Measurements from ENCODE around the gene TBL1X.

Gene TBL1X

DNA sequence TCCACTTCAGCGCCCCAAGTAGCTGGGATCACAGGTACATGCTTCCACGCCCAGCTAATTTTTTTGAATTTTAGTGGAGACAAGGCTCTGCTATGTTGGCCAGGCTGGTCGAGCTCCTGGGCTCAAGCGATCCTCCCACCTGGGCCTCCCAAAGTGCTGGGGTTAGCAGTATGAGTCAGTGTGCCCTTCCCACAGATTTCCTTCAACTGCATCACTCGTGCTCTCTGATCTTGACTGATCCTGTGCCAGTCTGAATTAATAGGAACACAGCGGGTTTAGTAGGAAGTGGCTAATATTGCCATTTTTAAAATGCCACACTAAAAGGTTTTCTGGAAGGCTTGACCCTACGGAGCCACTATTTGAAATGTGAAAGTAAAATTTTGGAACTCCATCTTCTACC is 317.1 kb downstream of the TBL1X start:
- DNase-seq = no peak

DNA sequence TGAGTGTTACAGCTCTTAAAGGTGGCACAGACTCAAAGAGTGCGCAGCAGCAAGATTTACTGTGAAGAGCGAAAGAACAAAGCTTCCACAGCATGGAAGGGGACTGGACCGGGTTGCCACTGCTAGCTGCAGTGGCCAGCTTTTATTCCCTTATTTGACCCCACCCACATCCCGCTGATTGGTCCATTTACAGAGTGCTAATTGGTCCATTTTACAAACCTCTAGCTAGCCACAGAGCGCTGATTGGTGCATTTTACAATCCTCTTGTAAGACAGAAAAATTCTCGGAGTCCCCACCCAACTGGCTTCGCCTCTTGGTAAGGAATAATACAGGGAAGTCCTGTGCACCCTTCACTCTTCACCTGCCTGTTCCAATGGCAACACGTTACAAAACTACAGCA is 319.5 kb downstream of the TBL1X start:
- DNase-seq = no peak

DNA sequence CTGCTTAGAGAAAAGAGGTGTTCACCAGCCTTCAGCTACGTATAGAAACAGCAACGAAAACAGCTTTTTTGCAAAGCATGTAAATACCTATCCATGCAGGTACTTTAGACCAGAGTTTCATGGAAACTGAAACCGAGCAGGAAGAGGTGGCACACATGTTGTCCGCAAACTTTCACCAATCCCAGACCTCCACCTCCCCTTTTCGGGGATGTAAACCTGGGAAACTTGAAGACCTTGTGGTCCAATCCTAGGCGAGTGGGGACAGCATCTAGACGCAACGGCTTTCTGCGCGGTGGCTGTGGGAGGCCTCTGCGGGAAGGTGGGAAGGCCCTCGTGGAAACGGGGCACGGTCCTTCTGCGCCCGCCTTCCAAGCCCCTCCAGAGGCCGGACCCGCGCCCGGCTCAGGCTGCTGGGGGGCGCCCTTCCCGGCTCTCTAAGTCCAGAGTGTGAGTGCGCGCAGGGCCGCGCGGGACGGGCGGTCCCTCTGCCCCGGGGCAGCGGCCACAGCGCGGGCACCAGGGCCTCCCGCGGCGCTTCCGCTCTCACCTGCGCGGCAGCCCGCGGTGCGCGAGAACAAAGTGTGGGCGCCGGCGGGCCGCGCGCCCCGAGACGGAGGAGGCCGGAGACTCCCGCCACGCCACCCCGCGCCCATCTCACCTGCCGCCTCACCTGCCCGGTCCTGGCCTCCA is 320.5 kb downstream of the TBL1X start:
- no peak for DNase-seq

DNA sequence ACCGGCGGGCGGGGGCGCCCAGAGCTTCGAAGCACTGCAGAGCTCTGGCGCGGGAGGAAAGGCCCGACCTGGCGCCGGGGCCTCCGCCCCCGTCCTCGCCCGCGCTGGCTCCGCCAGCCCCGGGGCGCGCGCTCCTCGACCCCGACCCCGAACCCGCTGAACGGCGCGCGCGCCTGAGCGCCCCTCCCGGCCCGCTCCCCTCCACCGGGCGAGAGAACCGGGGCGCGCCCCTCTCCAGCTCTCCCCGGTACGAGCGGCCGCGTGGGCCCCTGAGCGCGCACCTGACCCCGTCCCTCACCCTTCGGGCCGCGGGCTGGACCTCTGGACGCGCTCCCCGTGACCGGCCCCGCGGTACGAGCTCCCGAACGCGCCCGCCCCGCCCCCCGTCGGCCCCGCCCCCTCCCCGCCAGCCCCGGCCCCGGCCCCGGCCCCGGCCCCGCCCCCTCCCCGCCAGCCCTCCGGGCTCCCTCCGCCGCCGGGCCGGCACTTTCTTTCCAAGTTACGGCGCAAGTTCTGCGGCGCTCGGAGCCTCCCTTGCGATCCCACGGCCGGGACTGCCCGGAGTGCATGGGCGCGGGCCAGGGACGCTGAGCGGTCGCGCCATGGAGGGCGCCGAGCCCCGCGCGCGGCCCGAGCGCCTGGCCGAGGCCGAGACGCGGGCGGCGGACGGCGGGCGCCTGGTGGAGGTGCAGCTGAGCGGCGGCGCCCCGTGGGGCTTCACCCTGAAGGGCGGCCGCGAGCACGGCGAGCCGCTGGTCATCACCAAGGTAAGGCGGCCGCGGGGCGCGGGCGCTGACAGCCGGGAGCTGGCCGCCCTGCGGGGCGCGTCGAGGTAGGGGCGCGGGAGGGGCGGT is 321.3 kb downstream of the TBL1X start, which contains the start of gene SHROOM2:
Gene SHROOM2 (plus strand): TSS at position 486 of the 854 bp plus-strand sequence. CDS start 117 bp downstream, at position 603.
- DNase-seq = no peak

DNA sequence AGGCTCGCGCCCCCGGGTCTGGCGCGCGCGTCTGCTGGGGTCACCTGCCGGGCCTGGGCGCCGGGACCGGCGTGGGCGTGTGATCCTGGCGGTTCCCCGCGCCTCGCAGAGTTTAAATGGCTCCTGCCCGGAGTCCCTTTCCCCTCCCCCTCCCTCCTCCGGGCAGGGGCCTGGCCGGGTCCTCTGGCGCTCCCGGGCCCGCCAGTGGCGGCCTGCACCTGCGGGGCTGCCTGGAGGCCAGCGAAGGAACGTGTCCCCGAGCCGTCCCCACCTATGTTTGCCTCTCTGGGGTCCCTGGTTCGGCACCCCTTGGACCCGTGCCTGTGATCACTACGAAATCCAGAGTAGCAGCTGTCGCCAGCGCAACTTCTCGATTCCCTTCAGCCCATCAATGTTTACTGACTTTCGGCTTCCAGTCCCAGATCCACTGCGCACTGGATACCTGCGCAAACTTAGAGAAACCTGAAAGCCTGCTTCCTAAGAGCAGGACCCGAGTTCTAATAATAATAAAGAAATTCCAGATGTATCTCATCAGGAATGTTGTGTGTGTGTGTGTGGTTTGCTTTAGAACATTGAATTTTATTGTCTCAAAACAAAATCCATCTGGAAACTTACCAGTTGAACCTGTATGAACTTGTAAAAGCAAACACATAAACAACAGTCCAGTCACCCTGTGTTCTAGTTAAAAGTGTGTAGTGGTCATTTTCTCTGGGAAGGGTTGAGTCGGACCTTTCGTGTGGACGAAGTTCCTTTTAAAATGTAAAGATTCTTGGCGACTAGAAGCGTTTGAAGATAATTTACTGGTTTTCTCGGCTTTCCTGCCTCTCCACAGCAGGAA is 322.2 kb downstream of the TBL1X start:
- no peak for DNase-seq

DNA sequence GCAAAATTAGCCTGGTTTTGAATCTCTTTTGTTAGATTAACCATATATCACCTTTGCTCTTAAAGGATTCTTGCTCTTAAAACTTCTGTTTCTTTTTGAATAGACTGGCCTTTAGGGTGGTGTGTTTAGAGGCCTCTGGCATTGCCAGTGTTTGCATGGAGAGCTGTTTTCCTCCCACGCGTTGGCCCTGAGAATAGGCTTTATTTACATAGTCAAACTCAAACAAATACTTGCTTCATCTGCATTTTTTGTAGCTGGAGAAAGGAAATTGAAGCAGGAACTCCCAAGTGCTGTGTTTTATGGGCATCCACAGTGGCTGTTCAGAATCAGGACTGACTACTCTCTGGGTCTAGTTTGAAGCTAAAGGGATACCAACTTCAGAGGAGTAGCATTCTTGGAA is 324.1 kb downstream of the TBL1X start:
- DNase-seq = no peak

DNA sequence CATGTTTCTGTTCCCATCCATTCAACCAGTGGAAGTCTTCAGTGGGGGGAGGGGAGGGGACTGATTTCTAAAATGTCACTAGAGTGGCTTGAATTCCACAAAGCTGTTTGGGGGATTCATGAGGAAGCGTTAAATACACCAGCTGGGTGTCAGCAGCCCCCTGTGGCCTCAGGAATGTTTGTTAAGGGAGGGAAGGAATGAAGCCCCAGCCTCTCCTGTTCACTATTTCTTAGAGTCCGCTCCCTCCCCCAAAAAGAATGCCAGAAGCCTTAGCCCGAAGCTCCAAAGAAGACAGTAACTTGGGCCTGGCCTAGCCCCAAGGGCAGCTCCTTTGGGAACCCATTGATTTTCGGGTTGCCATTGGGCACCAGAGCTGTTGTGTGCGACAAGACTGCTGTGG is 324.7 kb downstream of the TBL1X start:
- DNase-seq = no peak

Measured in NCI-H2171 treated with DMSO at 0.1 percent for 48 hours (cell line).